GM23248 (cell line): ENCODE results near the gene BMAL2.

Experiments
- EZH2 ChIP-seq: fragments of 200-600 bp; sonication (generic); IDR thresholded peaks from 2 replicates; pipeline ENCODE4 v1.6.1; 2018; ENCODE audit warnings: antibody characterized with exemption, mild to moderate bottlenecking; ENCODE audit not compliant: insufficient read depth, poor library complexity, severe bottlenecking
- EZH2phosphoT487 ChIP-seq: fragments of 200-600 bp; sonication (generic); IDR thresholded peaks from 2 replicates; pipeline ENCODE4 v1.6.1; 2018; ENCODE audit warnings: antibody characterized with exemption, moderate library complexity, mild to moderate bottlenecking, low read depth; ENCODE audit not compliant: insufficient read depth

DNA sequence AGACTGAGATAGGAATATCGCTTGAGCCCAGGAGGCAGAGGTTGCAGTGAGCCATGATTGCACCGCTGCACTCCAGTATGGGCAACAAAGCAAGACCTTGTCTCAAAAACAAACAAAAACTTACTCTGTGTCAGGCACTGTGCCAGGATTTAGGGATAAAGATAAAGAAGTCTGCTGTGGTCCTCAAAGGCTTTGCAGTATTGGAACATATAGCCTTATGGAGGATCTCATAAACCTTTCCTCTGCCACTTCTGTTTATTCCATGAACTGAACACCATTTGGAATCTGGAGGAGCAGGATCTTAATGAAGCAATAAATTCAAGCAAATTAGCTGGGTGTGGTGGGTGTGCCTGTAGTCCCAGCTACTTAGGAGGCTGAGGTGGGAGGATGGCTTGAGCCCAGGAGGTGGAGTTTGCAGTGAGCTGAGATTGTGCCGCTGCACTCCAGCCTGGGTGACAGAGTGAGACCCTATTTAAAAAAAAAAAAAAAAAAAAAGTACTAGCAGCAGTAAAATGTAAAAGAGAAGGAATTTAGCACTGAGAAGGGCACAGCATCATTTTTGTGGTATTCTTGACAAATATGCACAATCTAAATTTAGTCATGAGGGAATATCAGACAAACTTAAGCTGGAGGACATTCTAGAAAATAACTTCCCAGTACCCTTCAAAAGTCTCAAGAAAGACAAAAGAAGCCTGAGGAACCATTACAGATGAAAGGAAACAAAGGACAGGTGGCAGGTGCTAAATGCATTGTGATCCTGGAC lies 27.1 kb downstream of the BMAL2 start:
- TF ChIP-seq EZH2 (no peak), EZH2phosphoT487 (no peak)
